Stimulated activated CD4-positive, alpha-beta T cell treated with anti-CD3 and anti-CD28 coated beads, TNF-alpha, amount 100 ng/mL, for 4 hours (primary cell): ENCODE results near the gene TDRD9.
"Not testable (repeated sequence)": the region's sequence is repeated elsewhere in the genome, so short reads cannot be mapped to it uniquely, and the experiment has no call there.

Experiments used
- DNase-seq, 3 experiments: peaks; one replicate each; pipeline ENCODE4 v3.0.0-alpha.2; 2020; ENCODE audit warnings: low read depth in 3 of 3

The TDRD9 gene

DNA sequence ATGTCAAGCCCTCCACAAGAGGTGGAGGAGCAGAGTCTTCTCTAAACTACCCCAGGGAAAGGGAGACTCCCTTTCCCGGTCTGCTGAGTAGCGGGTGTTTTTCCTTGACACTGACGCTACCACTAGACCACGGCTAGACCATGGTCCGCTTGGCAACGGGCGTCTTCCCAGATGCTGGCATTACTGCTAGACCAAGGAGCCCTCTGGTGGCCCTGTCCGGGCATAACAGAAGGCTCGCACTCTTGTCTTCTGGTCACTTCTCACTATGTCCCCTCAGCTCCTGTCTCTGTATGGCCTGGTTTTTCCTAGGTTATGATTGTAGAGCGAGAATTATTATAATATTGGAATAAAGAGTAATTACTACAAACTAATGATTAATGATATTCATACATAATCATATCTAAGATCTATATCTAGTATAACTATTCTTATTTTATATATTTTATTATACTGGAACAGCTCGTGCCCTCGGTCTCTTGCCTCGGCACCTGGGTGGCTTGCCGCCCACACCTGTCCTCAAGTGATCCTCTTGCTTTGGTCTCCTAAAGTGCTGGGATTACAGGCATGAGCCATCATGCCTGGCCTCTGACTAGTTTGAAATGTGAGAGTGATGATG, 52.5 kb downstream of the TDRD9 start:
- not testable (repeated sequence) for DNase-seq

DNA sequence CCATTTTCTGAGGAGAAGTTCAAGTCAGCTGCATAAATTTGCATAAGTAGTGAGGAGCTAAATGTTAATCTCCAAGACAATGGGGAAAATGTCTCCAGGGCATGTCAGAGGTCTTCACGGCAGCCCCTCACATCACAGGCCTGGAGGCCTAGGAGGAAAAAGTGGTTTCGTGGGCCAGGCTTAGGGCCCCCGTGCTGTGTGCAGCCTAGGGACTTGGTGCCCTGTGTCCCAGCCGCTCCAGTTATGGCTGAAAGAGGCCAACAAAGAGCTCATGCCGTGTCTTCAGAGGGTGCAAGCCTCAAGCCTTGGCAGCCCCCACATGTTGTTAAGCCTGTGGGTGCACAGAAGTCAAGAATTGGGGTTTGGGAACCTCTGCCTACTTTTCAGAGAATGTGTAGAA, 55.9 kb downstream of the TDRD9 start:
- DNase-seq, result no peak

DNA sequence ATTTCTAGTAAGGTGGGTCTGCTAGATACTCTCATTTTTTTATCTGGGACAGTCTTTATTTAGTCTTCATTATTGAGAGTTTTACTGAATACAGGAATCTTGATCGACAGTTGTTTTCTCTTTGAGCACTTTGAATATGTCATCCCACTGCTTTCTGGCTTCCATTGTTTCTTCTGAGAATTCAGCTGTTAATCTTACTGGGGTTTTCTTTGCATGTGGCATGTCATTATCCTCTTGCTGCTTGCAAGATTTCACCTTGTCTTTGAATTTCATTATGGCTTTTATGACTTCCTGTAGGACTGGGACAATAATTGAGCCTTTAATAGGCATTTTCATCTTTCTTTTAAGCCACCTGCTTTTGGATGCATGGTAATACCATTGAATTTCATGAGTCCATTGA, 60.8 kb downstream of the TDRD9 start:
- DNase-seq, result no peak

DNA sequence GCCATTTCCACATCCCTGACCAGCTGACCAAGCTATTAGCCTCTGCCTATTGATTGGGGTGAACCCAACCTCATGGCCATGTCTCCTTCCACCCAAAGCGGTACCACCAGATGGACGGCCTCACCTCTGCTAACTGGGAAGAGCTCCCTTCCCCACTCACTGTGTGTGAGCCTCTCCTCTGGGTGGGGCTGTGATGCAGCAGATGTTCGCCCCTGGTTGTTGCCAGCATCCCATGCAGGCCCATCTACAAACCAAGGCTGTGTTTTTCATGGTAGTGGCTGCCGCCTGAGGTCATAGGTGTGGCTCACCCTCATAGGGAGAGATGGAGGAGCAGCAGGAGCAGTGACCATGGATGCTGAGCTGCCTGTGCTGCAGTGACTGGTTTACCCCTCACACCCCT, 61.7 kb downstream of the TDRD9 start:
- DNase-seq, result no peak

DNA sequence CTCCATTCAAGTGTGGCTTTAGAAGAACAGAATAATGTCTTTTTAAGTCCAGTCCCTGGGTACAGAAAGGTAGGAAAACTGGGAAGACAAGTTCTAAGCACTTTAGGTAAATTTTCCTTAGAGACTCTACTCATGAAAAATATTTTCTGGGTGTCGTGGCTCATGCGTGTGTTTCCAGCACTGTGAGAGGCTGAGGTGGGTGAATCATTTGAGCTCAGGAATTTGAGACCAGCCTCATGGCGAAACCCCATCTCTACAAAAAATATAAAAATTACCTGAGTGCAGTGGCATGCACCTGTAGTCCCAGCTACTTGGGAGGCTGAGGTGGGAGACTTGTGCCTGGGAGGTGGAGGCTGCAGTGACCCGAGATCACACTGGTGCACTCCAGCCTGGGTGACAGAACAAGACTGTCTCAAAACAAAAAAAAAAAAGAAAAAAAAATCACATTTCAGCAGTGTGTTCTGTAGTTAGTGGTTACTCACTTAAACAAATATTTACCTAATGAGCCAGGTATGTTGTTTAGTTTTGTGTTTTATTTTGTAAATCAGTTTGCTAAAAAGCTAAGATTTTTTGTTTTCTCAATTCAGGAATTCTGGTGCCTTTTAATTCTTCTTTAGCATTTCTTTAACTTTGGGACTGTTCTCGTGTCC, 66.4 kb downstream of the TDRD9 start:
- no peak for DNase-seq

DNA sequence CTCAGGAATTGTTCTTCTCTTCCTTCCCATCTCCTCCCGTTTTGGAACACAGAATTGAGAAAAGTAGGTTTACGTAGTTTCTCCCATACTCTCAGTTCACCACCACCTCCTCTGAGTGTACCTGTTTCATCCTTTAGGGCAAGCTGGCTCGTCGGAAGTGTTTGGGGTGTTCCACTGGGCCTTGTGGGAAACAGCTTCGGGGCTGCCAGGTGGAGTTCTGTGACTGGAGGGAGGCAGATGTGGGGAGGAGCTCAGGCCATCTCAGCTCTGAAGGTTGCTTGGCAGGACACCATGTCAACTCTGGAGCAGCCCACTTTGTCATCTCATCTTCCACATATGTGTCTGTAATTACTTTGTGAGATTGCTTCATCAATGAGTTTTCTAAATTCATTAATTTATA, 67.6 kb downstream of the TDRD9 start:
- DNase-seq, result no peak

DNA sequence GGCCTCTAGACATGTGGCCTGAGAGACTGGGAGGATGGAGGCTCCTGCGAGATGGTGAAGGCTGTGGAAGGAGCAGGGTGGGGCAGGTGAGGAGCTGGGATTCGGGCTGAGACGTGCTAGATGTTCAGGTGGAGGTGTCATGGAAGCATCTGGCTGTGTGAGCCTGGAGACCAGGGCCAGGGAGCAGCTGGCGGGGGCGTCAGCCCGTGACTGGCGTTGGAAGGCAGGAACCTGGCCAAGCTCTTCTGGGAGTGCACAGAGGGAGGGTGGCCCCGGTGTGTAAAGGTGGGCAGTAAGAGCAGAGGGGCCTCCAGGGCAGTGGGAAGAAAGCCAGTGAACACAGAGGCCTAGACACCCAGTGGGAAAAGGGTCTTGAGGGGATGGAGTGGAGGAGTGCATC, 69.1 kb downstream of the TDRD9 start:
- DNase-seq, result no peak

DNA sequence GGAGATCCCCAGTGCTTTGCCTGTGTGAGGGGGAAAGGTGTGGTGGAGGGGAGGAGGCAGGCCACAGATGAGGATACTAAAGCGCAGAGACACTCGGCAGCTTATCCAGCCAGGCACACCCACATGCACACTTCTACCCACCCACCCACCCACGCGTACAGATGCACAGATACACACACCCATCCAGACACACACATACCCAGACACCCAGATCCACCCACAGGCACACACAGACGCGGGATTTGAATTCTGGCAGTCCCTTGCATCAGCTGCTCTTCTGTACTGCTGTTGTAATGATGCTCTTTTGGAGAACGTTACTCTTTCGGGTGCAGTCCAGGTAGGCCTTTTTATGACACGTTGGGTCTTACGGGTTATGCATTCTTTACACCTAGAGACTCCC, 69.8 kb downstream of the TDRD9 start:
- no peak for DNase-seq

DNA sequence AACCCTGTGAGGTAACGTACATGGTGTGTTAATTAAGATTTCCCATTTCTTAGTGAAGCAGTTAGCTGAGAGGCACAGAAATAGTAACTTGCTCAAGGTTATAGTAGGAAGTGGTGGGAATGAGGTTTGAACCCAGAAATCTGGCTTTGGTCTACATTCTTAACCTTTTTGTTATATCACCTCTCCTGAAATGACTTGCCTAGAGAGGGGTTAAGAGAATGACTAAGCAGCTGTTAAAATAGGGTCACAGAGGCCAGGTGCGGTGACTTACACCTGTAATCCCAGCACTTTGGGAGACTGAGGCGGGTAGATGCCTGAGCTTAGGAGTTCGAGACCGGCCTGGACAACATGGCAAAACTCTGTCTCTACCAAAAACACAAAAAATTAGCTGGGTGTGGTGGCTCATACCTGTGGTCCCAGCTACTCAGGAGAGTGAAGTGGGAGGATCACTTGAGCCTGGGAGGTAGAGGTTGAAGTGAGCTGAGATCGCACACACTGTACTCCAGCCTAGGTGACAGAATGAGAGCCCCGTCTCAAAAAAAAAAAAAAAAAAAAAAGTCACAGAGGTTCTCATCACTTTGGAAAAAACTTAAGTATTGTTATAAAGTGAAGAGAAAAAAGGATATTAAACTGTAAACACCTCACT, 71.7 kb downstream of the TDRD9 start:
- DNase-seq, result no peak

DNA sequence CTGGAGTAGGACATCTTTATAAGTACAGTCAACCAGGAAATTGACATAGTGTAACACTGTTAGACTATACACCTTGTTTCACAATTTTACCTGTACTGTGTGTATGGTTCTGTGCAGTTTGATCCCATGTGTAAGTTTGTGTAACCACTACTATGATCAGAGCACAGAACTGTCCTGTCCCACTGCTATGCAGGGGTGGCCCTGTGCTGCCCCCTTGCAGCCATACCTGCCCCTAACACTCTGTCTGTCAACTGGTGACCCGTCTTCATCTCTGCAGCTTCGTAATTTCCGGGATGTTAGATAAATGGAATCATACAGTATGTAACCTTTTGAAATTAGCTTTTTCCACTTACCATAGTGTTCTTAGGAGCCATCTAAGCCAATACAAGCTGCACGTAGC, 72.7 kb downstream of the TDRD9 start:
- DNase-seq, result no peak

DNA sequence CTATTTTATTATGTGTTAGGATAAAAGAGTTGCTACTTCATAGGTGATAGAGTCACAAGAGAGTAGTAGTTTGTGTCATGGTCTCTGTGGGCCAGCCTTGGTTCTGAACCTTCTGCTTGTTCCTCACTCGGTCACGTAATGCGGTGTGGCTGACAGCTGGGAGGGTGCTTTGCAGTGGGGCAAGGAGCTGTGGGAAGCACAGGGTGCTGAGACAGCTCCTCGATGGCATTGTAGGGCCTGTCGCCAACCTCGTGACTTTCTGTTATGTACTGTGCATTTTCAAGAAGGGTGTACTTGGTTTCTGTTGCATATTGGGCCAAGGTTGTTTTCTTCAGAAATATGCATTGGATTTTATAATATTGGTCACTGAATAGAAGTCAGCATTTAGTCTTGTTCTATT, 75.4 kb downstream of the TDRD9 start:
- no peak for DNase-seq

DNA sequence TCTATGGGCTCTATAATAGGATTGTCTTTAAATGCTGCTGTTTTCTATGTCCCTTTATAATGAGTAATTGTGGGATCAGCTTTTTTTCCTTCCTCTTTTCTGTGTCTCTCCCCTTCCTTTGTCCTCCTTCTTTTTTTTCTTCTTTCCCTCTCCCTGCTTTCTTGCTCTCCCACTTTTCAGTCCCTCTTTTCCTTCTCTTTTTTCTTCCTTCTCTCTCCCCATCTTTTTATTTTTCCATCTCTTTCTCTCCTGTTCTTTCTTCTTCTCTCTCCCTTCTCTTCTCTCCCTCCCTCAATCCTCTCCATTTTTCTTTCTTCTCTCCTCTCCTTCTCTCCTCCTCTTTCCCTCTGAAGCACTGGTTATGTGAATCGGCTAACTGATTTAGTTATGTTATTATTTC, 76.6 kb downstream of the TDRD9 start:
- no peak for DNase-seq

DNA sequence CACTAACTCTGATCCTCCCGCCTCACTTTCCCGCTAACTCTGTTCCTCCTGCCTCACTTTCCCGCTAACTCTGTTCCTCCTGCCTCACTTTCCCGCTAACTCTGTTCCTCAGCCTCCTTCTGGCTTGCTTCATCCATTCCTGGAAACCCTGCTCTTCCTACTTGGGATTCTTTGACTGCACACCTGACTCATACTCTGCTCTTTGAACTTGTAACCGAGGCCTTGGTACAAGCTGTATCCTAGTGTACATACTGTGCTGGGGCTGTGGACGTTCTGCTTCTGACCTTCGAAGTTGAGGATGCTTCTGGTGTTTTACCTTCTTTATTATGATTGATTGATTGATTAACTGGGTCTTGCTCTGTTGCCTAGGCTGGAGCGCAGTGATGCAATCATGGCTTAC, 77.2 kb downstream of the TDRD9 start:
- no peak for DNase-seq

DNA sequence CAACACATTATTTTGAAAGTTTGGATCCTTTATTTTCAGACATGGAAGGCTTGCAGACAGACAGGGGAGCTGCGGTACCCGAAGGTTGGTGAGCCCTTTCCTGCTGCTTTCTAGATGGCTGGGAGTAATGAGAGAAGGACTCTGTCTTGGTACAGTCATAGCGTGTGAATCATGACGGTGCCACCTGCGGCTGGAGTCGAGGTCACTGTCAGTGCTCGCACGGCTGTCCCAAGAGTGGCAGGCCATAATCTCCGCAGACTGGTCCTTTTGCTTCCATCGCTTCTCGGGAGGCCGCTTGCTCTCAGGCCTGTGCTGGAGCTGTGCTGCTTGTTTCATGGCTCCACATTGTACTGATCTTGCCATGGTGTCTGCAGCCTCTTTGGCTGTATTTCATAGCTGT, 78.9 kb downstream of the TDRD9 start:
- DNase-seq, result no peak

DNA sequence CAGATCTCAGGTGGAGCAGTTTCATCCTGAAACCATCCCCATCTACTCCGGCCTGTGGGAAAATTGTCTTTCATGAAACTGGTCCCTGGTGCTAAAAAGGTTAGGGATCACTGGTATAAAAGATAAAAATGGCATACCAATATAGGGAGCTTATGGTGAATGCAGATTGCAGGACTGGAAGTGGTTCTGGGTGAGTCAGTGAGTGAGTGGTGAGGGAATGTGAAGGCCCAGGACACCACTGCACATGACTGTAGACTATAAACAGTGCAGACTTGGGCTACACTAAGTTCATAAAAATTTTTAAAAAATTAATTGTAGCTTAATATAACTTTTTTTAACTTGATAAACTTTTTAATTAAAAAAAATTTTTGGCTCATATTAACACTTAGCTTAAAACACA, 81.0 kb downstream of the TDRD9 start:
- no peak for DNase-seq

DNA sequence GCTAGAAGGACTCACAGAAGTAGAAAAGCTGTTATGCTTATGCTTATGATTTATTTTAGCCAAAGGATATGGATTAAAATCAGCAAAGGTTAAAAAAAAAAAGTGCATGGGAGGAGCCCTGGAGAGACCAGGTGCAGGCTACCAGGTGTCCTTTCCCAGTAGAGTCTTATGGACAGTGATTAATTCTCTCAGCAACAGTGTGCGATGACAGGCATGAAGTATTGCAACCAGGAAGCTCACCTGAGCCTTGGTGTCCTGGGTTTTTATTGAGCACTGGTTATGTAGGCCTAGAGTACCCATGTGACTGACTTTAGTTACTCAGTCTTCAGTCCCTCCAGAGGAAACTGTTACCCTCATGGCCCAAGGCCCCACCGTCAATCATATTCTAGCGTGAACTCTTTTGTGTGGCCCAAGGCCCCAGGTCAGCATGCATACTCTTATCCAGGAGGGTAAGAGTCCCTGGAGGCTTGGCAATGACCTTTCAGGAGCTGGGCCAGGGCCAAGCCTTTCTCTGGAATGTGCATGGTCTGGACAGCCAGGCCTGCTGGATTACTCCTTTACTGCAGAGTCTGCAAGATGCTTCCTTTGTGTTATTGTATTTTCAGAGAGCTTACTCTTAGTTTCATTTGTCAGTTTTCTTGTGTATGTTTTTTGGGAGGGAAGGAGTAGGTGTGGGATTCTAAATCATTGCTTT, 83.7 kb downstream of the TDRD9 start:
- no peak for DNase-seq

DNA sequence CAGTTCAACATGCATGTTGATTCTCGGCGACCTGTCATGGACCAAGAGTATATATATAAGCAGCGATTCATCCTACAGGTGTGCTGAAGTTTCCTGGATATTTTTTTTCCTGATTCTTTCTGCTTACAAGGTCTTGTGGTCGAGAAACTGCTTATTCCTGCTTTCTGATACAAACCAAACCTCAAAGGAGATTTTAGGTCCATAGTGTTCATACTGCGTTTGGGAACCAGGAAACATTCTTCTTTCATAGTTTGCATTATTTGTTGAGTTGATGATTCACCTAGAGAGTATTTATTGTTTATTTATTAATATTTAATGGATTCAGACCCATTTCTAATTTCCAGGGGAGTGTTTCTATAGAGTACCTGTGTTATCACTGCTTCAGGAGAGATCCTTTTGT, 86.5 kb downstream of the TDRD9 start:
- DNase-seq, result no peak

DNA sequence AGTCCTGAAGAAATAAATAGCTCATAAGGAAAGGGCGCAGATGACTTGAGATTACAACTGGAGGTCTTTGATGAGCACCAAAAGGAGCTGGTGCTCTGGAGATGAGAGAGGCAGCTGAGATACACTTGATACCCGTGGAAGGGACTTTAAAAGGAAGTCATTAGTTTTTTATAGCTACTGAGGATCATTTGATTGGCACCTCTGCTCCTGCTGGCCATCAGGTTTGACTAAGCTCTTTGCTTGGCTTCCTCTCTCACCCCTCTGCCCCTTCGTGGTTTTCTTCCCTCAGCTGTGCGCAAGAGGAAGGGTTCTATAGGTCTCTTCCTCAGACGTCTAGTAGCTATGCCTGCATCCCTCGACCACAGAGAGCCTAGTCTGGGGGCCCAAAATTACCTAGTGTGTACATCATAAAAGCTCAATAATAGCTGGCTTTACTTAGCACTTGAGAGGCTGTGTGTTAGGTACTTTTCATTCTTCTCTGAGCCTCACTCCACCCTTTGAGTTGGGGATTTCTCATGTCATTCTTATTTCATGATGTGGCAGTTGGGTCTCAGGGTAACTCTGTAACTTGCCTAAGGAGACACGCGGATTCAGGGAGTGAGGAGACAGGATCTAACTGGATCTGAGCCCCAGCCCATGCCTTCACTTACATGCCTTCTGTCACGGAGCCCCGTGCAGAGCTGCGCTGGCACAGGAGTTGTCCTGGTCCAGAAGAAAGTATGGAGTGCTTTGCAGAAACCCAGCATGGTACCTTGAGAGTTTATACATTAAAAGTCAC, 88.8 kb downstream of the TDRD9 start:
- no peak for DNase-seq

DNA sequence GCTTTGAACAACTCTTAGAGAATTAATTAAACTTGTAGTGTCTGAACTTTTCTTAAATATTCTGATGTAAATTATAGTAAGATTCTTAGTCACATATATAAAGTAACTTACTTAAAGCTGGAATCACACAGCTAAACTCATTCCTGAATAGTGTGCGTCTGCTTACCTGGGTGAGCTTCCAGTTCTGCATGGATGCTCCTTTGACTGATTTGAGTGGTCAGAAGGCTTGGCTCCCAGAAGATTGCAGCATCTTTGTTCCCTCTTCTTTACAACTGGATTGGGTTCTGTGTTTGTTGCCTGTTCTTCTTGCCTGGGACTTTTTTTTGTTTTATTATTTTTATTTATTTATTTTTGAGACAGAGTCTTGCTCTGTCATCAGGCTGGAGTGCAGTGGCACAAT, 90.8 kb downstream of the TDRD9 start:
- no peak for DNase-seq

DNA sequence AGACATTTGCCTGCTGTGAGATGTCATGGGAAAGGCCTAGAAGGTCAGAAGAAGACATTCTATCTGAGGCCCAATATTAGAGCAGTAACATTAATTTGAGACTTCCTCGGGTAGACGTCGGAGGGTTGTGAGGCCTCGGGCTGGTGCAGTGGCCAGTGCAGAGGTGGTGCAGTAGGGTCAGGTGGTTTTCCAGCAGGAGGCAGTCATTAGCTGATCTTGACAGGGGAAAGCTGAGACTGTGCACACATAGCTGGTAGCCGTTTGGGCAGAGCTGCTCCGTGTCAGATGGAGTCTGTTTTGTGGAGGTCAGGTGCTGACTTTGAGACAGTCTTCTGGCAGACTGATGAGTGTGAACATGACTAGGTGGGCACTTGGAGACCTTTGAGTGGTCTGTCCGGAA, 91.5 kb downstream of the TDRD9 start:
- no peak for DNase-seq

DNA sequence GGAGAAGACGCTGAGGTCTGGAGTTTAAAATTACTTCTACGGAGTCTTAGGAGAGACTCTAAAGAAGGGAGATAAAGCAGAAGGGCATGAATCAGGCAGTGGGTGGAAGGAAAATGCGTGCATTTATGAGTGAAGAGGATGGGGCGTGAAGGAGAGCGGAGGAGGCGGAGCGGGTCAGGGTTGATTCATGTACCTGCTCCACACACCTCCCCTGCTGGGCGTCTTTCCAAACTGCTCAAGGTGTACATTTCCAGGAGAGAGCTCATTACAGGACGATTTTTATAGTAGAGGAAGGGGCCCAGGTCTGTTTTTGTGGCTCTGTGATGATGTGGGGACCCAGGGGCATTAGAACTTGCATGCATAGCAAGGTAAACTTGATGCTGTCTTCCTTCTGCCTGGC, 92.2 kb downstream of the TDRD9 start:
- DNase-seq, result no peak
